Thoracic aorta endothelial cell (primary cell): ENCODE measurements around the gene NUP133. TPM values are rescaled to one million over a fixed set of nuclear protein-coding genes. Genes with fewer than 3 reads are reported as not detected.

ENCODE experiments used
- small RNA-seq: library from RNA; depleted of rRNA; stranded (forward); fragments of <200 nt; gene quantifications from one replicate; pipeline ENCODE3, GENCODE V24; 2012
- total RNA-seq: library from RNA; depleted of rRNA; stranded (reverse); fragments of >200 nt; gene quantifications from 2 replicates; pipeline ENCODE4 v1.2.3, GENCODE V29; 2012

The NUP133 gene
- 50.8 and 64.0 TPM in 2 replicates for total RNA-seq

DNA sequence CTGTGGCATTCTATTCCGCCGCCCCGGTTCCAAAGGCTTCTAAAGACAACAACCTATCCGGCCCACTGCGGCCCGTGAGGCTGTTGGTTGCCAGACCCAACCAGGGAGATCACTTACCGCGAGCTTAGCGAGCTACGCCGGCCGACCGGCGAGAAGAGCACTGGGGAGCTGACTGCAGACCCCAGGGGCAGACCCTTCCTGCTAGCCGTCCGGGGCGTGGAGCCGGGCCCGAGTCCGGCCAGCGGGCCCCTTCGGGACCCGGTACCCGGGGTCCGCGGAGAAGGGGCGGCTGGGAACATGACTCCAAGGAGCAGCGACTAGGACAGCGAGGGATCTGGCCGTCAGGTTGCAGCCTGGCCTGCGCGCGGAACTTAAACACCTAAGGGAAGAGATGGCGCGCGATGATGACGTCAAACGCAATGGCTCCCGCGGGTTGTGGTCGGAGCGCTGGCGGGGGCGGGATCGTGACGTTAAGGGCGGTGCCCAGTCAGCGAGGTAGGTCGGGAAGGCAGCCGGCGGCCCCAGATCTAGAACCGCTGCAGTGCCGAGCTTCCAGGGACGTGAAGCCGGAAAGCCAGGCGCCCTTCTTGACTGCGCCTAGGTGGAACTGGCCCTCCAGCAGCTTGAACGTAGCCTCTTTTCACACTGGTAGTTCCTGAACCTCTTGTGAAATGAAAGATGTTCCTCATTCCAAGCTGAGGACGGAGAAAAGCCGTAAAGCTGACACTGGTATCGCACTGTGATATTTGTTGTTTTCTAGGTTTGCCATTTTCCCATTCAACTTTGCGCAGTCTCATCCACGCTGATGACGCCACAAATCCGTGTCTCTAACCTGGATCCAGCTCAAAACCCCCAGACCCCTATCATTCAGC lies at the start of gene NUP133:
TSS of gene NUP133 (minus strand) at position 391 of the 872 bp plus-strand sequence. CDS start at position 299, 92 bp downstream.

DNA sequence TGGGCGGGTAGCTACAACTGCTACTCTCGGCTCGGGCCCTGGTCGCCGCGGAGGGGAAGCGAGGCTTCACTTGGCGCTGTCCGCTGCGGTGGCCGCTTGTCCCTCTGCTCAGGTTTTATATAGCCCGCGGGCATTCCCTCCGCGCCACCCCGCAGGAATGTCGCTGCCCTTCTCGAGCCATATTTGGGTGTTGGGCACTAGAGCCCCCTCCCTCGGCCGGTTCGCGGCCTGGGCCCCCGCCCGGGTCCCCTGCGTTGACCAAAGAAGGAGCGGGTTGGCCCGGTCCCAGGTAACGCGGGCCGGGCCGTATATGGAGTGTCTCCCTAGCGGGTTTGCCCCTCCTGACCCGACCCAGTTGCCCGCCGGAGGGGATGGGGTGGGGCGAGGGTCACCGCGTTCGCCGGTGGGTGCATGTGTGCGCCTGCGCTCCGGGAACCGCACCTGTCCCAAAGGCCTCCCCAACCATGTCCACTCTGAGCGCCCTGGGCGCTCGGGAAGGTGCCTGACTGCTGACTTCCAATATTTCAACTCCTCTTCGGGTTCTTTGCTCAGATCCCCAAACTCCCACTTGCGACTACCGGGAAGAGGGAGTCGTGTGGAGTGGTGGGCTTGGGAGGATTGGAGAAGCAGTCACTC lies 74.0 kb downstream of the NUP133 start, which contains the start of gene ACTA1:
TSS of gene ACTA1 (minus strand) at position 90 of the 636 bp plus-strand sequence. CDS start 979 bp downstream, outside the sequence.

Small RNAs within 50 kb of the gene (small RNA-seq; reads per million reads assigned to genes)
- not detected for gene RN7SKP276
- gene RNA5SP78: not detected
- gene RNU4-21P: not detected

Other genes with a start within 250 kb of the NUP133 start
- 19.3 and 27.6 TPM in 2 replicates for gene RAB4A, start 237.2 kb downstream of the NUP133 start, total RNA-seq
- 9.2 and 12.6 TPM in 2 replicates for gene CCSAP, start 165.3 kb downstream of the NUP133 start, total RNA-seq
- not detected in 2 replicates for gene ACTA1, start 74.2 kb downstream of the NUP133 start, total RNA-seq
- 28.9 and 35.5 TPM in 2 replicates for gene ABCB10, start 50.4 kb upstream of the NUP133 start, total RNA-seq
- 24.6 and 28.4 TPM in 2 replicates for gene TAF5L, start 117.8 kb upstream of the NUP133 start, total RNA-seq
- gene URB2, start 117.9 kb upstream of the NUP133 start, total RNA-seq: 18.6 and 20.4 TPM in 2 replicates